Endothelial cell of umbilical vein (primary cell): ENCODE measurements around the gene ADAMTS17. TPM values are rescaled to one million over a fixed set of nuclear protein-coding genes. Genes with fewer than 3 reads are reported as not detected.

Experiments used
- BruUV-seq: library from RNA; stranded (reverse); fragments of 400-500 nt; replicated peaks from 2 replicates; lab custom pipeline; 2021; lab: Mats Ljungman, UMichigan
- CTCF ChIA-PET: fragments of 300-600, 350-600 bp; sonication (Branson Sonifier 250); formaldehyde crosslinking; loops from one replicate; lab custom pipeline; 2021; ENCODE audit warnings: antibody characterized with exemption, inconsistent platforms; lab: Charles Lee
- POLR2A ChIA-PET: fragments of 300-600, 350-600 bp; sonication (Branson Sonifier 250); formaldehyde crosslinking; loops from one replicate; lab custom pipeline; 2021; ENCODE audit warnings: antibody characterized with exemption, inconsistent platforms; lab: Charles Lee
- DNase-seq: peaks from one replicate; pipeline ENCODE4 v3.0.0-alpha.2; 2011; ENCODE audit warnings: low read depth, low spot score
- FAIRE-seq: peaks from 2 replicates; lab custom pipeline; 2011; peaks lifted over from hg19 to GRCh38; lab: Jason Lieb, UNC
- H2AFZ ChIP-seq: 2 replicates; pipeline ENCODE4 v1.6.0; 2012; ENCODE audit warnings: low read depth, low read length, control low read depth, inconsistent platforms
- H3K27ac ChIP-seq: 2 replicates; pipeline ENCODE4 v1.5.1; 2011; ENCODE audit warnings: low read depth, mild to moderate bottlenecking, control low read depth, low read length, moderate library complexity; ENCODE audit not compliant: insufficient read depth
- H3K27me3 ChIP-seq, 2 experiments: 2 replicates each; pipeline versions ENCODE4 v1.6.0 to v1.6.1; 2011; ENCODE audit warnings: low read length in 2 of 2, mixed read lengths in 1 of 2; ENCODE audit not compliant: control insufficient read depth in 2 of 2, insufficient read depth in 2 of 2
- H3K36me3 ChIP-seq, 2 experiments: 2 replicates in 1 of 2; 3 replicates in 1 of 2; pipeline ENCODE4 v1.5.1; 2011; ENCODE audit warnings: low read length in 2 of 2, mild to moderate bottlenecking in 1 of 2, moderate library complexity in 1 of 2; ENCODE audit not compliant: control insufficient read depth in 2 of 2, insufficient read depth in 2 of 2; ENCODE audit errors: extremely low read depth in 1 of 2
- H3K4me1 ChIP-seq: 3 replicates; pipeline ENCODE4 v1.5.1; 2011; ENCODE audit warnings: mild to moderate bottlenecking, low read length; ENCODE audit not compliant: control insufficient read depth, insufficient read depth; ENCODE audit errors: extremely low read depth
- H3K4me2 ChIP-seq: 2 replicates; pipeline ENCODE4 v1.6.1; 2011; ENCODE audit warnings: low read length, control low read depth, mixed read lengths; ENCODE audit not compliant: insufficient read depth
- H3K4me3 ChIP-seq, 3 experiments: fragments of 200-600 bp in 1 of 3; sonication (generic), shearing (Covaris generic) in 1 of 3; replicated peaks in 1 of 3; 2 replicates each; pipeline ENCODE4 v1.5.1; 2011 to 2016; ENCODE audit warnings: control low read depth in 3 of 3, low read length in 3 of 3, mild to moderate bottlenecking in 2 of 3, inconsistent platforms in 1 of 3, low read depth in 1 of 3, moderate library complexity in 1 of 3; ENCODE audit not compliant: insufficient read depth in 1 of 3
- H3K79me2 ChIP-seq: 2 replicates; pipeline ENCODE4 v1.6.0; 2012; ENCODE audit warnings: low read length, inconsistent platforms; ENCODE audit not compliant: control insufficient read depth, insufficient read depth
- H3K9ac ChIP-seq: replicated peaks from 2 replicates; pipeline ENCODE3; 2011; ENCODE audit warnings: low read length, control low read depth; ENCODE audit not compliant: insufficient read depth; ENCODE audit errors: extremely low read depth
- H3K9me1 ChIP-seq: replicated peaks from 3 replicates; pipeline ENCODE4 v1.6.0; 2011; ENCODE audit warnings: mild to moderate bottlenecking, low read length; ENCODE audit not compliant: control insufficient read depth, insufficient read depth; ENCODE audit errors: extremely low read depth
- H3K9me3 ChIP-seq: replicated peaks from 2 replicates; pipeline ENCODE4 v1.5.1; 2012; ENCODE audit warnings: low read length, inconsistent platforms; ENCODE audit not compliant: control insufficient read depth, insufficient read depth
- H4K20me1 ChIP-seq: replicated peaks from 2 replicates; pipeline ENCODE3; 2011; ENCODE audit warnings: mild to moderate bottlenecking, low read length; ENCODE audit not compliant: control insufficient read depth, insufficient read depth; ENCODE audit errors: extremely low read depth
- EZH2 ChIP-seq: IDR thresholded peaks from 2 replicates; pipeline ENCODE4 v1.6.1; 2012; ENCODE audit warnings: borderline replicate concordance, low read depth, mild to moderate bottlenecking, moderate library complexity, low read length, inconsistent platforms; ENCODE audit not compliant: severe bottlenecking
- FOS ChIP-seq: IDR thresholded peaks from 2 replicates; pipeline ENCODE4 v1.6.1; 2011; ENCODE audit warnings: mild to moderate bottlenecking, low read length, moderate library complexity, borderline replicate concordance; ENCODE audit not compliant: insufficient read depth
- GATA2 ChIP-seq: IDR thresholded peaks from 2 replicates; pipeline ENCODE4 v1.7.0; 2011; ENCODE audit warnings: low read depth, mild to moderate bottlenecking, moderate library complexity, mixed read lengths, low read length; ENCODE audit not compliant: insufficient read length, insufficient read depth
- JUN ChIP-seq: IDR thresholded peaks from 2 replicates; pipeline ENCODE4 v1.6.1; 2011; ENCODE audit warnings: borderline replicate concordance, low read depth; ENCODE audit not compliant: insufficient read length, insufficient read depth
- MYC ChIP-seq: IDR thresholded peaks from one replicate; pipeline ENCODE4 v1.6.1; 2011; ENCODE audit warnings: mild to moderate bottlenecking, low read depth, low read length
- POLR2A ChIP-seq: IDR thresholded peaks from 2 replicates; pipeline ENCODE4 v1.6.1; 2012; ENCODE audit warnings: low read depth, mild to moderate bottlenecking, control low read depth, low read length
- POLR2AphosphoS5 ChIP-seq: IDR thresholded peaks from 2 replicates; pipeline ENCODE4 v1.6.1; 2012; ENCODE audit warnings: low read depth, mild to moderate bottlenecking, control low read depth, low read length, moderate library complexity; ENCODE audit not compliant: insufficient read depth
- dilution Hi-C: fragments of 300-500 bp; cut with MboI; formaldehyde crosslinking; loops from one replicate; pipeline ENCODE4 v1.15.0; 2019; ENCODE audit warnings: low sequenced_read_pairs; ENCODE audit not compliant: extremely low pct_ligation_motif_present
- intact Hi-C: fragments of 100-400 bp; cut with micrococcal nuclease; formaldehyde crosslinking; loops from one replicate; pipeline ENCODE4 v1.10.0; 2022
- polyA plus RNA-seq, 4 experiments: library from polyadenylated mRNA; depleted of rRNA in 3 of 4; stranded (reverse) in 3 of 4; unstranded in 1 of 4; fragments of >200 nt; gene quantifications; 2 replicates each; pipeline versions ENCODE4 v1.2.1 to v1.2.3, GENCODE V29; 2011 to 2012; ENCODE audit warnings: missing spikeins in 1 of 4
- total RNA-seq: library from RNA; stranded (reverse); gene quantifications from 2 replicates; pipeline ENCODE4 v1.2.3, GENCODE V29; 2021
- TF ChIP-seq, protein P1 (sequence below): IDR thresholded peaks from 2 replicates; pipeline ENCODE4 v1.6.1; 2011; ENCODE audit not compliant: insufficient read depth, insufficient read length
- TF ChIP-seq, protein P2 (sequence below), 2 donors: IDR thresholded peaks; 1 replicate in 1 of 2; 2 replicates in 1 of 2; pipeline ENCODE4 v1.5.1; 2011; ENCODE audit warnings: low read length in 2 of 2, mild to moderate bottlenecking in 2 of 2, moderate library complexity in 2 of 2, control low read depth in 1 of 2, inconsistent platforms in 1 of 2, low read depth in 1 of 2; ENCODE audit not compliant: insufficient read depth in 1 of 2; ENCODE audit errors: extremely low read depth in 1 of 2

ADAMTS17 gene
- total and polyA plus RNA-seq, 2 donors (not counting 3 experiments of a cell fraction or from before 2014, with no cell fraction given) = 0.12 TPM; not detected in 1

DNA sequence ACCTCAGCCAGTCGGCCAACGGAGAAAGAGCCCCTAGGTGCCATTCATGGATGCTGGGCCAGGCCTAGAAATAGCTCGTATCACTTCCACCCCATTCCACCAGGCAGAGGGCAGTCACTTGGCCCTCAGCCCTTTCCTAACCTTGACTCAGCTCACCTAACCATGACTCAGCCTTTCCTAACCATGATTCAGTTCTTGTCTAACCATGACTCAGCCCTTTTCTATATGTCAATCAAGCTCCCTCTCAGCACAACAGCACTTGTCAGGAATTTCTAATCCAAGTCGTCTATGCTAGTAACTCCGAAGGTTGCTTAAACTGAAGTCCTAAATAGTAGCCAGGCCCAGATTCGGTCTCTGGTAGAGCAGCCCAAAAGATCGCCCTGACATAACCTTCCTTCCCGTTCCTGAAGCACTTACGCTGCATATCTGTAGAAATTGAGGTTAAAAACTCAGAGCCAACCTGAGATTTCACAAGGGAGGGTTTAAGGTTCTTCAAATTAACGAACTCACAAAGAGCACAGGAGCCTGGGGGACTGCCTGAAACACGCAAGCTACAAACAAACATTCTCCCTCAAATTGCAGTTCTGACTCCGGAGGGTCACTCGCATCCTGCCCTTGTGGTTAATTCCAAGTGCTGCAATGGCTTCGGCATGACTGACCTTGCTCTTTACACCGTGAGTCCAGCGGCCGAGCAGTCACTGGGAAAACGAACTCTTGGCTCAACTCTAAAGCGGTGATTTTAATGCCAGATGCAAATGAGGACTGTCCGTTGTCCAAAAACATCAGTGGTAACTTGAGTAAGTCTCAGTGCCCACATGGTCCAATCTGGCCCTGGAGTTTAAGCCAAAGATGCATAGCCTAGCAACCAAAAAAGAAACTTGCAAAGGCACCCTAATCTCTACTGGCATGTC lies 99.9 kb downstream of the ADAMTS17 start:
- ChIA-PET CTCF (no interaction called here), POLR2A (no interaction called here)
- Histone ChIP-seq H2AFZ (no peak overlapping the region), H3K36me3 (no peaks in the 10 kb centered on the region), H3K27me3 (no peaks in the 10 kb centered on the region), H3K4me2 (no peak overlapping the region), H3K9me3 (peaks cover 3% of the 10 kb centered on the region), H3K27ac (no peak overlapping the region), H3K4me1 (no peaks in the 10 kb centered on the region), H4K20me1 (no peaks in the 10 kb centered on the region), H3K79me2 (no peaks in the 10 kb centered on the region), H3K4me3 (no peak overlapping the region), H3K9me1 (no peaks in the 10 kb centered on the region), H3K9ac (no peak overlapping the region)
- dilution Hi-C loops = no loop called here
- intact Hi-C loops = no loop called here
- FAIRE-seq (no peak), DNase-seq (no peak)
- TF ChIP-seq JUN (no peak), FOS (no peak)
- TF ChIP-seq, protein P1, sequence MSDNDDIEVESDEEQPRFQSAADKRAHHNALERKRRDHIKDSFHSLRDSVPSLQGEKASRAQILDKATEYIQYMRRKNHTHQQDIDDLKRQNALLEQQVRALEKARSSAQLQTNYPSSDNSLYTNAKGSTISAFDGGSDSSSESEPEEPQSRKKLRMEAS = no peak
- BruUV-seq = no TSS peak

DNA sequence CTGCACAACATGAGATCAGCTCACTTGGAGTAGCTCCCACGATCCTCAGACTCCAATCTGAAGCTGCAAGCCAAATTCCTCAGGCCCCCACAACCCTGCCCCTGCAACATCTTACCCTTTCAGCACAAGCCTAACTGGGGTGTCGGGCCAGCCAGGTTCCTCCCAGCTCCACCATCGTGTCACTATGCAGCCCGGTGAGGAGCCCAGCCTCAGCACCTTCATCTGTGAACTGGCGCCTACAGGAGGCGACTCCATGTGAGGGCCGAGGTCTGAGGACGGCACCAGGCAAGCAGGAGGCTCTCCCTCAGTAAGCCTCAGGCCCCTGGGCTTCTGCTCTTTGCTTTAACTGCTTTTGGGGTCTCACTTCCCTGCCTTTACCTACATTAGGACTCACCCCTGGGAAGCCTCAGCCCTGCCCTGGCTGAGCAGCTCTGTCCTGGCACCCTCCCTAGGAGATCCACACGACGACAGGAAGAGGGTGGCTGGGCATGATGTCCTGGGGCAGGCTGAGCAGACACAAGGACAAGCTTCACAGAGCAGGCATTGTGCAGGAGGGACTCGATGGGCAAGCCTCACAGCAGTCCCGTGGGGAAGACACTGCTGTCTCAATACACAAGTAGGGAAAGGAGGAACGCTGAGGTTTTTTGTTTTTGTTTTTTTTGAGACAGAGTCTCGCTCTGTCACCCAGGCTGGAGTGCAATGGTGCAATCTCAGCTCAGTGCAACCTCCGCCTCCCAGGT lies 104.6 kb downstream of the ADAMTS17 start:
- H2AFZ ChIP-seq = no peak overlapping the region
- ChIA-PET POLR2A (no interaction called here), CTCF (interaction anchor here (0.7 kb wide), 1 partner anchor 102 kb away, joined by 3 read pairs; no protein-coding TSS in a partner anchor)
- TF ChIP-seq POLR2A = no peak
- TF ChIP-seq MYC = no peak
- TF ChIP-seq, protein P2, sequence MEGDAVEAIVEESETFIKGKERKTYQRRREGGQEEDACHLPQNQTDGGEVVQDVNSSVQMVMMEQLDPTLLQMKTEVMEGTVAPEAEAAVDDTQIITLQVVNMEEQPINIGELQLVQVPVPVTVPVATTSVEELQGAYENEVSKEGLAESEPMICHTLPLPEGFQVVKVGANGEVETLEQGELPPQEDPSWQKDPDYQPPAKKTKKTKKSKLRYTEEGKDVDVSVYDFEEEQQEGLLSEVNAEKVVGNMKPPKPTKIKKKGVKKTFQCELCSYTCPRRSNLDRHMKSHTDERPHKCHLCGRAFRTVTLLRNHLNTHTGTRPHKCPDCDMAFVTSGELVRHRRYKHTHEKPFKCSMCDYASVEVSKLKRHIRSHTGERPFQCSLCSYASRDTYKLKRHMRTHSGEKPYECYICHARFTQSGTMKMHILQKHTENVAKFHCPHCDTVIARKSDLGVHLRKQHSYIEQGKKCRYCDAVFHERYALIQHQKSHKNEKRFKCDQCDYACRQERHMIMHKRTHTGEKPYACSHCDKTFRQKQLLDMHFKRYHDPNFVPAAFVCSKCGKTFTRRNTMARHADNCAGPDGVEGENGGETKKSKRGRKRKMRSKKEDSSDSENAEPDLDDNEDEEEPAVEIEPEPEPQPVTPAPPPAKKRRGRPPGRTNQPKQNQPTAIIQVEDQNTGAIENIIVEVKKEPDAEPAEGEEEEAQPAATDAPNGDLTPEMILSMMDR (IDR thresholded peaks at IDR 0.05; ENCODE audit: extremely low read depth in 1 of 2, insufficient read depth in 1 of 2, low read depth in 1 of 2, low read length in 2 of 2) = no peak
- TF ChIP-seq GATA2 = no peak
- TF ChIP-seq JUN = no peak
- TF ChIP-seq POLR2AphosphoS5 = no peak
- TF ChIP-seq, protein P1 = no peak
- no peak for TF ChIP-seq FOS
- no peak for TF ChIP-seq EZH2
- no peaks in the 10 kb centered on the region for H3K9me1 ChIP-seq
- no peaks in the 10 kb centered on the region for H3K27me3 ChIP-seq
- no peaks in the 10 kb centered on the region for H3K4me1 ChIP-seq
- DNase-seq (no peak), FAIRE-seq (no peak)
- intact Hi-C loops = no loop called here
- H3K9me3 ChIP-seq = no peaks in the 10 kb centered on the region
- H3K79me2 ChIP-seq = no peaks in the 10 kb centered on the region
- dilution Hi-C loops = no loop called here
- H3K4me2 ChIP-seq = no peak overlapping the region
- no peak overlapping the region for H3K9ac ChIP-seq
- BruUV-seq = no TSS peak
- no peaks in the 10 kb centered on the region for H4K20me1 ChIP-seq
- H3K36me3 ChIP-seq = no peaks in the 10 kb centered on the region
- no peak overlapping the region for H3K4me3 ChIP-seq
- no peak overlapping the region for H3K27ac ChIP-seq
